Measurements from ENCODE around the gene OGFOD3.
"Not testable (repeated sequence)": the region's sequence is repeated elsewhere in the genome, so short reads cannot be mapped to it uniquely, and the experiment has no call there.

OGFOD3 gene

GRCh38 chr17:82359451-82360074 is 58.8 kb downstream of the OGFOD3 start:
- not testable (repeated sequence) for H3K4me1 ChIP-seq (ENCODE audit: control insufficient read depth, insufficient read depth, low read length); H3K9ac ChIP-seq (ENCODE audit: low read depth, low read length); H3K9me3 ChIP-seq (ENCODE audit: control insufficient read depth, insufficient read depth, low read length); H3K27me3 ChIP-seq (ENCODE audit: control insufficient read depth, insufficient read depth, low read length); H3K36me3 ChIP-seq (ENCODE audit: control insufficient read depth, insufficient read depth, low read length); H3K4me3 ChIP-seq (ENCODE audit: low read depth, low read length)

DNA sequence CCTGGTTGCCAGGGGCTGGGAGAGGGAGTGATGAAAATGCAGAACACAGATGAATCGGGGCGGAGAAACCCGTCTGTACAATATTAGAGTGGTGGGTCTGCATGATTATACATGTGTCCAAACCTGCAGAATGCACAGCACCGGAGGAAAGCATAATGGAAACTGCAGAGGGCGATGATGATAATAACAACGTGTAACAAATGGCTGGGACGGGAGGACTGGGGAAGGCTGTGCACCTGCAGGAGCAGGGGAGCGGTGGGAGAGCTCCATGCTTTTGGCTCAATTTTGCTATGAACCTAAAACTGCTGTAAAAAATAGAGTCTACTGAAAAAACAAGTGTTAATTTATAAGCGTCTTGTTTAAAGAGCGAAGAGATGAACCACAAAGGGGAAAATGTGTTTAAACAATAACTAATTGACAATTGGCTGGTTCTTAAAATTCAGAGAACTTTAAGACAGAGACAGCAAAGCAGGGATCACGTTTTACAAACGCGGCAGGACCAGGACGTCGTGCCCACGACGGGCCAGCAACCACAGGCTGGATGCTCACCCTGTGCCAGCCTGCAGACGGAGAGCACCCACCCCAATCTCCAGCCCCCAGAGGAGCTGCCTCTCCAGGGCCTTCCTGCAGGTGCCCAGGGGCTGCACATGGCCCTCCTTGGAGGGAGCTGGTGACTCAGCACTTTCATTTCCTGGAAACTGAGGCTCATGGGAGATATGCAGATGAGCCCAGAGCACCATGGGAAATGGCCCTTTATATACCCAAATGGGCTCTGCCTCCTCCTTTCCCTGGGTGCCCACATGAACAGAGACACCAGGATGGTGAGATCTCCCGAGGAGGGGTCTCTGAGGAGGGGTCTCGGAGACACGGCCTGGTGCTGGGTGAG is 59.7 kb downstream of the OGFOD3 start, which contains the start of gene TEX19:
Gene TEX19, plus strand, starts transcription at position 783 of the 886 bp plus-strand sequence. CDS start 2,904 bp downstream, outside the sequence.
- Histone ChIP-seq H3K36me3 (ENCODE audit: control insufficient read depth, insufficient read depth, low read length) (no peaks in the 10 kb centered on the region), H3K9ac (ENCODE audit: low read depth, low read length) (no peak within 1 kb of the TSS), H3K4me3 (ENCODE audit: low read depth, low read length) (no peak within 1 kb of the TSS), H3K27me3 (ENCODE audit: control insufficient read depth, insufficient read depth, low read length) (peaks cover 3% of the 10 kb centered on the region), H3K9me3 (ENCODE audit: control insufficient read depth, insufficient read depth, low read length) (no peaks in the 10 kb centered on the region), H3K4me1 (ENCODE audit: control insufficient read depth, insufficient read depth, low read length) (no peaks in the 10 kb centered on the region)

- peaks cover 3% of the 10 kb centered on the region for H3K27me3 ChIP-seq (ENCODE audit: control insufficient read depth, insufficient read depth, low read length)
- no peaks in the 10 kb centered on the region for H3K4me1 ChIP-seq (ENCODE audit: control insufficient read depth, insufficient read depth, low read length)
- no peaks in the 10 kb centered on the region for H3K9me3 ChIP-seq (ENCODE audit: control insufficient read depth, insufficient read depth, low read length)
- H3K9ac ChIP-seq (ENCODE audit: low read depth, low read length): no peak overlapping the region
- H3K4me3 ChIP-seq (ENCODE audit: low read depth, low read length): no peak overlapping the region
- H3K36me3 ChIP-seq (ENCODE audit: control insufficient read depth, insufficient read depth, low read length): no peaks in the 10 kb centered on the region
Observed at GRCh38 chr17:82357394-82357793, 61.0 kb downstream of the OGFOD3 start.

- Histone ChIP-seq H3K4me1 (ENCODE audit: control insufficient read depth, insufficient read depth, low read length) (no peaks in the 10 kb centered on the region), H3K4me3 (ENCODE audit: low read depth, low read length) (no peak overlapping the region), H3K9ac (ENCODE audit: low read depth, low read length) (no peak overlapping the region), H3K36me3 (ENCODE audit: control insufficient read depth, insufficient read depth, low read length) (no peaks in the 10 kb centered on the region), H3K27me3 (ENCODE audit: control insufficient read depth, insufficient read depth, low read length) (peaks cover 3% of the 10 kb centered on the region), H3K9me3 (ENCODE audit: control insufficient read depth, insufficient read depth, low read length) (no peaks in the 10 kb centered on the region)
Observed at GRCh38 chr17:82356845-82357355, 61.5 kb downstream of the OGFOD3 start.

DNA sequence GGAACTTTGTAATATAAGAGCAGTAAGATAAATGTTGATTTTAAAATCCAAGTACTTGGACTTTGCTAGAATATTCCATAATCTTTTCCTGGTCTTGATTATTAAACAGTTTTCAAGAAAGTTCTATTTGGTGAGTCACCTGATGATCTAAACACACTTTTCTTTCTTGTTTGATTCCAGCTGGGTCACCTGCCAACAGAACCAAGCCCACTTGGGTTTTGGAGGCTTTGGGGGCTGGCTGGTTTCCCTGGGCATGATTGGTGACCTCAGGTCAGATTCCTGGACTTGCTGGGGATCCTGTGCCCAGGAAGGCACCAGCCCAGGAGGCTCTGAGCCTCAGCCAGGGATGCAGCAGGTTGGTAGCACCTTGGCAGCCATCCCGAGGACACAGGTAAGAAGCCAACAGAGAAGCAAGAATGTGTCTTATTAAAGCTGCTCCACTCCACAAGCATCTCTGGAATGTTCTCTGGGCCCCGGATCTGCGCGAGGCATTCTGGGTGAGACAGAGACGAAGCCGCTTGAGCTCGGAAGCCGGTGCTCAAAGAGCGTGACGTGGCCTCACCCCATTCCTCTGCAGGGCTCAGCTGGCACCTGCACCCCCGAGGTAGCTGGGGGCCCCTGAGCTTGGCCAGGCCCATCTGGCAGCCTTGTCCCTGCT is 62.5 kb downstream of the OGFOD3 start:
- Histone ChIP-seq H3K9me3 (ENCODE audit: control insufficient read depth, insufficient read depth, low read length) (no peaks in the 10 kb centered on the region), H3K36me3 (ENCODE audit: control insufficient read depth, insufficient read depth, low read length) (no peaks in the 10 kb centered on the region), H3K4me3 (ENCODE audit: low read depth, low read length) (no peak overlapping the region), H3K9ac (ENCODE audit: low read depth, low read length) (no peak overlapping the region), H3K27me3 (ENCODE audit: control insufficient read depth, insufficient read depth, low read length) (peaks cover 3% of the 10 kb centered on the region), H3K4me1 (ENCODE audit: control insufficient read depth, insufficient read depth, low read length) (no peaks in the 10 kb centered on the region)

DNA sequence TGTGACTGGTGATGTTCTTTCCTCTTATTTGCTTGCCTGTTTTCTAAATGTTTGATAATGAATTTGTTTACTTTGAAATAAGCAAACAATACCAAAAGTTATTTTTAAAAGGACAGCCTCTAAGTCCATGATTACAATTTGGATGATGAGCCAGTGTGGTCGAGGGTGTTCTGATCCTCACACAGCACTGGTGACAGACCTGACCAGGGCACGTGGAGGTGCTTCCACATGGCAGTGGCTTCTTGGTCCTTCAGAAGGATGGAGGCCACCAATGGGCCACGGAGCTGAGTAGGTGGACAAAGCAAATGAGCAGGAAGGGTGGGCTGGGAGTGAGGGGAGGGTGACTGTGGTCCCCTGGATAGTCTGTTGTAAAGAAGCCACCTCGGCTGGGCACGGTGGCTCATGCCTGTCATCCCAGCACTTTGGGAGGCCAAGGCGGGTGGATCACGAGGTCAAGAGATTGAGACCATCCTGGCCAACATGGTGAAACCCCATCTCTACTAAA is 63.5 kb downstream of the OGFOD3 start:
- Histone ChIP-seq H3K4me1 (ENCODE audit: control insufficient read depth, insufficient read depth, low read length) (no peaks in the 10 kb centered on the region), H3K9ac (ENCODE audit: low read depth, low read length) (no peak overlapping the region), H3K27me3 (ENCODE audit: control insufficient read depth, insufficient read depth, low read length) (peaks cover 3% of the 10 kb centered on the region), H3K36me3 (ENCODE audit: control insufficient read depth, insufficient read depth, low read length) (no peaks in the 10 kb centered on the region), H3K4me3 (ENCODE audit: low read depth, low read length) (no peak overlapping the region), H3K9me3 (ENCODE audit: control insufficient read depth, insufficient read depth, low read length) (no peaks in the 10 kb centered on the region)

DNA sequence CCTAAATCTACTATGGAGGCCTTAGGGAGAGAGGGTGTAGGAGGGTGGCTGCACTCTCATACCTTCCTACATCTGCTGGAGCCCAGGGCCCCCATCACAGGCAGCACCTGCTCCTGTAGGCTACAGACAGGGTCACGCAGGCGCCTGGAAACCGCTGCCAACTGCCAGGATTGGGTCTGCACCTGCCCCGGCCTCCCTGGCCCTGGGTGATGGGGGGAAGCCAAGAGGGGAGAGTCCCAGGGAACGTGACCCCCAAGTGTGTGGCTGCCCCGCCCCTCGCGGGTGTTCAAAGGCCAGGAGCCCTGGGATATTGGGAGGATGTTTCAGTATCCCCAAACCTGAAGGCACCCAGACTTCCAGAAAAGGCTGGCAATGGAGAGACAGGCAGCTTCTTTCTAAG is 64.9 kb downstream of the OGFOD3 start:
- Histone ChIP-seq H3K9me3 (ENCODE audit: control insufficient read depth, insufficient read depth, low read length) (no peaks in the 10 kb centered on the region), H3K4me3 (ENCODE audit: low read depth, low read length) (no peak overlapping the region), H3K4me1 (ENCODE audit: control insufficient read depth, insufficient read depth, low read length) (no peaks in the 10 kb centered on the region), H3K27me3 (ENCODE audit: control insufficient read depth, insufficient read depth, low read length) (no peaks in the 10 kb centered on the region), H3K9ac (ENCODE audit: low read depth, low read length) (no peak overlapping the region), H3K36me3 (ENCODE audit: control insufficient read depth, insufficient read depth, low read length) (no peaks in the 10 kb centered on the region)

DNA sequence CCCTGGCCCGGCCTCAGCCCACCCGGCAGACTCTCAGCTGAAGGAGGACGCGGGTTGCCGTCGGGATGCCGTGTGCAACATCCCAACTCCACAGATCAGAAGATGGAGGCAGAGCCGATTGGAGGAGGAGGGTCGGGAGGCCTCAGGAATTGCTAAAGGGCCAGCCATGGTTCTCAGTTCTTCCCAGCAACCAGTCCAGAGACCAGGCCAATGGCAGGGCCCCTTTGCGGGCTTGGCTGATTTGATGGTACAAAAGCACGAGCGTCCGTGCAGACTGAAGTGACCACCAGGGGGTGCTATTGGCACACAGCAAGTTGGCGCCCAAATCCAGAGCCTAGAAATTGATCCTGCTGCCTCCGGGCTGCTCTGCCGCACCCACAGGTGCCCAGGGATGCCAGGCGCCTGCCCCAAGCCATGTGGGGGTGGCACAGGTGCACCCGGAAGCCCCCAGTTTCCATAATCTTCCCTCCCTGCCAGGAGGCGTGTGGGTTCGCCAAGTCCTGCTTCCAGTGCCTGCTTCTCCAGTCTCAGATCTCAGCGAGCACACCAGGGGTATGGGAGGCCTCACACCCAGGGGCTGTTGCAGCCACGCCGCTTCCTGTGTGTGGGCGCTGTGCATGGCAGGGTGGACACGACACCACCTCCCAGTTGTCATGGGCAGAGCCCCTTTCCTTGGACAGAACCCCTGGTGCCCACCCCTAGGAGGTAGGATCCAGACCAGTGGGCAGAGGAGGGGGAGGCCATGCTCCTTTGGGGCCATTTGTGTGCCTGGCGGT is 66.5 kb downstream of the OGFOD3 start:
- H3K36me3 ChIP-seq (ENCODE audit: control insufficient read depth, insufficient read depth, low read length): no peaks in the 10 kb centered on the region
- H3K9ac ChIP-seq (ENCODE audit: low read depth, low read length): no peak overlapping the region
- no peaks in the 10 kb centered on the region for H3K27me3 ChIP-seq (ENCODE audit: control insufficient read depth, insufficient read depth, low read length)
- no peak overlapping the region for H3K4me3 ChIP-seq (ENCODE audit: low read depth, low read length)
- H3K9me3 ChIP-seq (ENCODE audit: control insufficient read depth, insufficient read depth, low read length): no peaks in the 10 kb centered on the region
- no peaks in the 10 kb centered on the region for H3K4me1 ChIP-seq (ENCODE audit: control insufficient read depth, insufficient read depth, low read length)

DNA sequence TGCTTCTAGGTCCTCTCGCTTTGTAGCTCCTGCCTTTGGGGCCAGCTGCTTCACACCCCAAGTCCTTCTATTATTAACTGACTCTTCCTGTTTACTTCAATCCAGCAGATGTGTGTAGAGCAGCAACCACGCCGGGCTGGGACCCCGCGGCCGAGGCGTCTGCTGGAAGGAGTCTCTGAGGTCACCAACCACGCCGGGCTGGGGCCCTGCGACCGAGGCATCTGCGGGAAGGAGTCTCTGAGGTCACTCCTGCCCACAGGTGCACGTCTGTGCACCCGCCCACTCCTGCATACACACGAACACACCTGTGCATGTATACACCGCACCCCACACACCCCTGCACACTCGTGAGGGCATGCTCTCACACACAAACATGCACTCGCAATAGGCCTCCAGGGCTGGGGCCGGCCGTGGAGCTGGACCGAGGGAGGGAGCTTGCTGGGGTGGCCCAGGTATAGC is 67.1 kb downstream of the OGFOD3 start:
- Histone ChIP-seq H3K27me3 (ENCODE audit: control insufficient read depth, insufficient read depth, low read length) (no peaks in the 10 kb centered on the region), H3K36me3 (ENCODE audit: control insufficient read depth, insufficient read depth, low read length) (no peaks in the 10 kb centered on the region), H3K9ac (ENCODE audit: low read depth, low read length) (no peak overlapping the region), H3K9me3 (ENCODE audit: control insufficient read depth, insufficient read depth, low read length) (no peaks in the 10 kb centered on the region), H3K4me1 (ENCODE audit: control insufficient read depth, insufficient read depth, low read length) (no peaks in the 10 kb centered on the region), H3K4me3 (ENCODE audit: low read depth, low read length) (no peak overlapping the region)

GRCh38 chr17:82350182-82351030 is 68.0 kb downstream of the OGFOD3 start:
- H3K9ac ChIP-seq (ENCODE audit: low read depth, low read length): no peak overlapping the region
- no peak overlapping the region for H3K4me3 ChIP-seq (ENCODE audit: low read depth, low read length)
- no peaks in the 10 kb centered on the region for H3K9me3 ChIP-seq (ENCODE audit: control insufficient read depth, insufficient read depth, low read length)

More at GRCh38 chr17:82350182-82351030, 68.0 kb downstream of the OGFOD3 start:
- no peaks in the 10 kb centered on the region for H3K4me1 ChIP-seq (ENCODE audit: control insufficient read depth, insufficient read depth, low read length)
- H3K27me3 ChIP-seq (ENCODE audit: control insufficient read depth, insufficient read depth, low read length): no peaks in the 10 kb centered on the region
- no peaks in the 10 kb centered on the region for H3K36me3 ChIP-seq (ENCODE audit: control insufficient read depth, insufficient read depth, low read length)
